ENCODE results near the gene ATG16L2.

Gene ATG16L2

GRCh38 chr11:72818971-72819370, 4.8 kb downstream of the ATG16L2 start:
- Histone ChIP-seq H3K56ac (ENCODE audit: low read length) (no peak overlapping the region), H3K36me3 (ENCODE audit: control insufficient read depth, insufficient read depth, low read length) (no peaks in the 10 kb centered on the region), H2AK5ac (ENCODE audit: low read length) (no peak overlapping the region), H3K27ac (ENCODE audit: low read depth, low read length) (no peak overlapping the region), H2BK15ac (replicated peaks; ENCODE audit: low read depth) (no peak overlapping the region), H3K4me1 (ENCODE audit: control insufficient read depth, low read depth, low read length) (peaks cover 2% of the 10 kb centered on the region), H4K5ac (ENCODE audit: low read length) (no peak overlapping the region), H2BK5ac (ENCODE audit: low read length) (no peak overlapping the region), H3K4me3 (ENCODE audit: low read length) (no peak overlapping the region), H3K23ac (ENCODE audit: low read length) (peak overlapping the region; percentile 75), H3K9ac (ENCODE audit: low read length) (no peak overlapping the region), H2BK120ac (ENCODE audit: low read depth, low read length) (no peak overlapping the region), H3K18ac (ENCODE audit: low read length) (no peak overlapping the region), H3K79me2 (ENCODE audit: control insufficient read depth, insufficient read depth, low read length) (no peaks in the 10 kb centered on the region), H3K4me2 (ENCODE audit: low read length) (no peak overlapping the region), H3K4ac (ENCODE audit: low read depth, low read length) (no peak overlapping the region), H3K27me3 (ENCODE audit: insufficient read depth, low read length, poor library complexity) (no peaks in the 10 kb centered on the region), H3K79me1 (ENCODE audit: low read length) (no peaks in the 10 kb centered on the region), H4K8ac (ENCODE audit: low read depth, low read length) (no peak overlapping the region)
- no CpG with 5 or more reads among the region's 4 CpGs for WGBS (ENCODE audit: extremely low coverage, insufficient coverage, low lambda C conversion rate)
- no peak for DNase-seq

- no peak overlapping the region for H4K5ac ChIP-seq (ENCODE audit: low read length)
- no peak overlapping the region for H2BK15ac ChIP-seq (replicated peaks; ENCODE audit: low read depth)
- H3K18ac ChIP-seq (ENCODE audit: low read length) = no peak overlapping the region
- no CpG with 5 or more reads among the region's 15 CpGs for WGBS (ENCODE audit: extremely low coverage, insufficient coverage, low lambda C conversion rate)
- H3K79me2 ChIP-seq (ENCODE audit: control insufficient read depth, insufficient read depth, low read length) = no peaks in the 10 kb centered on the region
- H3K4me1 ChIP-seq (ENCODE audit: control insufficient read depth, low read depth, low read length) = peaks cover 2% of the 10 kb centered on the region
- no peaks in the 10 kb centered on the region for H3K36me3 ChIP-seq (ENCODE audit: control insufficient read depth, insufficient read depth, low read length)
- no peak overlapping the region for H3K4me2 ChIP-seq (ENCODE audit: low read length)
- DNase-seq = no peak
- H4K8ac ChIP-seq (ENCODE audit: low read depth, low read length) = no peak overlapping the region
- no peak overlapping the region for H3K4ac ChIP-seq (ENCODE audit: low read depth, low read length)
- H3K4me3 ChIP-seq (ENCODE audit: low read length) = no peak overlapping the region
- no peak overlapping the region for H3K23ac ChIP-seq (ENCODE audit: low read length)
- H3K27ac ChIP-seq (ENCODE audit: low read depth, low read length) = no peak overlapping the region
- no peak overlapping the region for H3K56ac ChIP-seq (ENCODE audit: low read length)
- no peaks in the 10 kb centered on the region for H3K27me3 ChIP-seq (ENCODE audit: insufficient read depth, low read length, poor library complexity)
- H2AK5ac ChIP-seq (ENCODE audit: low read length) = no peak overlapping the region
- H2BK5ac ChIP-seq (ENCODE audit: low read length) = no peak overlapping the region
- no peak overlapping the region for H2BK120ac ChIP-seq (ENCODE audit: low read depth, low read length)
- H3K9ac ChIP-seq (ENCODE audit: low read length) = no peak overlapping the region
- H3K79me1 ChIP-seq (ENCODE audit: low read length) = no peaks in the 10 kb centered on the region
These were observed 6.4 kb downstream of the ATG16L2 start for GRCh38 chr11:72820439-72821139.

GRCh38 chr11:72821221-72821919, 7.2 kb downstream of the ATG16L2 start:
- H3K27ac ChIP-seq (ENCODE audit: low read depth, low read length) = no peak overlapping the region
- peak overlapping the region; percentile 75 for H3K4me2 ChIP-seq (ENCODE audit: low read length)
- WGBS (ENCODE audit: extremely low coverage, insufficient coverage, low lambda C conversion rate) = no CpG with 5 or more reads among the region's 50 CpGs

GRCh38 chr11:72821920-72822799, 7.9 kb downstream of the ATG16L2 start:
- peak overlapping the region; percentile 27 for H3K4me3 ChIP-seq (ENCODE audit: low read length)
- no peak overlapping the region for H4K8ac ChIP-seq (ENCODE audit: low read depth, low read length)
- no peaks in the 10 kb centered on the region for H3K79me1 ChIP-seq (ENCODE audit: low read length)
- no peak overlapping the region for H2BK5ac ChIP-seq (ENCODE audit: low read length)
- no peaks in the 10 kb centered on the region for H3K27me3 ChIP-seq (ENCODE audit: insufficient read depth, low read length, poor library complexity)
- H3K18ac ChIP-seq (ENCODE audit: low read length) = no peak overlapping the region
- no peak overlapping the region for H2BK120ac ChIP-seq (ENCODE audit: low read depth, low read length)
- no peak overlapping the region for H3K4ac ChIP-seq (ENCODE audit: low read depth, low read length)
- no peak overlapping the region for H2BK15ac ChIP-seq (replicated peaks; ENCODE audit: low read depth)
- DNase-seq = peak; percentile 94
- no peak overlapping the region for H4K5ac ChIP-seq (ENCODE audit: low read length)
- H2AK5ac ChIP-seq (ENCODE audit: low read length) = no peak overlapping the region
- H3K9ac ChIP-seq (ENCODE audit: low read length) = peak overlapping the region; percentile 59
- H3K27ac ChIP-seq (ENCODE audit: low read depth, low read length) = no peak overlapping the region
- H3K4me1 ChIP-seq (ENCODE audit: control insufficient read depth, low read depth, low read length) = peaks cover 2% of the 10 kb centered on the region
- H3K79me2 ChIP-seq (ENCODE audit: control insufficient read depth, insufficient read depth, low read length) = no peaks in the 10 kb centered on the region
- WGBS (ENCODE audit: extremely low coverage, insufficient coverage, low lambda C conversion rate) = no CpG with 5 or more reads among the region's 82 CpGs
- H3K4me2 ChIP-seq (ENCODE audit: low read length) = peak overlapping the region; percentile 75
- H3K36me3 ChIP-seq (ENCODE audit: control insufficient read depth, insufficient read depth, low read length) = no peaks in the 10 kb centered on the region
- peak overlapping the region; percentile 77 for H3K56ac ChIP-seq (ENCODE audit: low read length)
- H3K23ac ChIP-seq (ENCODE audit: low read length) = no peak overlapping the region

More at GRCh38 chr11:72821221-72821919, 7.2 kb downstream of the ATG16L2 start:
- no peak overlapping the region for H2BK15ac ChIP-seq (replicated peaks; ENCODE audit: low read depth)
- no peaks in the 10 kb centered on the region for H3K79me1 ChIP-seq (ENCODE audit: low read length)
- peak overlapping the region; percentile 59 for H3K9ac ChIP-seq (ENCODE audit: low read length)
- no peaks in the 10 kb centered on the region for H3K36me3 ChIP-seq (ENCODE audit: control insufficient read depth, insufficient read depth, low read length)
- no peak overlapping the region for H2BK120ac ChIP-seq (ENCODE audit: low read depth, low read length)
- H4K8ac ChIP-seq (ENCODE audit: low read depth, low read length) = no peak overlapping the region
- no peak overlapping the region for H2BK5ac ChIP-seq (ENCODE audit: low read length)
- no peak overlapping the region for H3K4ac ChIP-seq (ENCODE audit: low read depth, low read length)
- peak overlapping the region; percentile 77 for H3K56ac ChIP-seq (ENCODE audit: low read length)
- peak overlapping the region; percentile 27 for H3K4me3 ChIP-seq (ENCODE audit: low read length)
- H2AK5ac ChIP-seq (ENCODE audit: low read length) = no peak overlapping the region
- no peak overlapping the region for H3K18ac ChIP-seq (ENCODE audit: low read length)
- DNase-seq = no peak
- H4K5ac ChIP-seq (ENCODE audit: low read length) = no peak overlapping the region
- H3K4me1 ChIP-seq (ENCODE audit: control insufficient read depth, low read depth, low read length) = peaks cover 2% of the 10 kb centered on the region
- no peaks in the 10 kb centered on the region for H3K79me2 ChIP-seq (ENCODE audit: control insufficient read depth, insufficient read depth, low read length)
- no peak overlapping the region for H3K23ac ChIP-seq (ENCODE audit: low read length)
- no peaks in the 10 kb centered on the region for H3K27me3 ChIP-seq (ENCODE audit: insufficient read depth, low read length, poor library complexity)

- H3K27ac ChIP-seq (ENCODE audit: low read depth, low read length) = no peak overlapping the region
- no peaks in the 10 kb centered on the region for H3K36me3 ChIP-seq (ENCODE audit: control insufficient read depth, insufficient read depth, low read length)
- H3K79me2 ChIP-seq (ENCODE audit: control insufficient read depth, insufficient read depth, low read length) = no peaks in the 10 kb centered on the region
- H2BK15ac ChIP-seq (replicated peaks; ENCODE audit: low read depth) = no peak overlapping the region
- peaks cover 2% of the 10 kb centered on the region for H3K4me1 ChIP-seq (ENCODE audit: control insufficient read depth, low read depth, low read length)
- H3K27me3 ChIP-seq (ENCODE audit: insufficient read depth, low read length, poor library complexity) = no peaks in the 10 kb centered on the region
- no peak overlapping the region for H3K4me2 ChIP-seq (ENCODE audit: low read length)
- H2AK5ac ChIP-seq (ENCODE audit: low read length) = no peak overlapping the region
- no peak overlapping the region for H3K56ac ChIP-seq (ENCODE audit: low read length)
- H2BK120ac ChIP-seq (ENCODE audit: low read depth, low read length) = no peak overlapping the region
- no peak overlapping the region for H3K23ac ChIP-seq (ENCODE audit: low read length)
- no peak overlapping the region for H2BK5ac ChIP-seq (ENCODE audit: low read length)
- H3K9ac ChIP-seq (ENCODE audit: low read length) = no peak overlapping the region
- no peak overlapping the region for H3K4me3 ChIP-seq (ENCODE audit: low read length)
- DNase-seq = no peak
- no peak overlapping the region for H3K4ac ChIP-seq (ENCODE audit: low read depth, low read length)
- H4K8ac ChIP-seq (ENCODE audit: low read depth, low read length) = no peak overlapping the region
- H3K18ac ChIP-seq (ENCODE audit: low read length) = no peak overlapping the region
- no peaks in the 10 kb centered on the region for H3K79me1 ChIP-seq (ENCODE audit: low read length)
- no peak overlapping the region for H4K5ac ChIP-seq (ENCODE audit: low read length)
- no CpG with 5 or more reads among the region's 9 CpGs for WGBS (ENCODE audit: extremely low coverage, insufficient coverage, low lambda C conversion rate)
These were observed 9.0 kb downstream of the ATG16L2 start for GRCh38 chr11:72823105-72823804.

Measured in mesendoderm (in vitro differentiated cells).